IMR-90 (cell line): ENCODE data around the gene CDK2AP2. TPM values are rescaled to one million over a fixed set of nuclear protein-coding genes. Genes with fewer than 3 reads are reported as not detected.

Experiments
- ATAC-seq: fragments of 200-7000 bp; cut with Tn5 transposase; 2 replicates; pipeline ENCODE4 v1.9.1; 2020; ENCODE audit warnings: low read depth, mild to moderate bottlenecking, moderate library complexity
- BruUV-seq: library from RNA; stranded (reverse); fragments of 400-500 nt; replicated peaks from 2 replicates; lab custom pipeline; 2021; lab: Mats Ljungman, UMichigan
- CTCF ChIA-PET: fragments of 300-600 bp; formaldehyde crosslinking; extraction: SDS; loops from one replicate; lab custom pipeline; 2021; ENCODE audit warnings: antibody characterized with exemption; lab: Yijun Ruan, JAX
- POLR2A ChIA-PET: fragments of 300-600 bp; sonication (Branson Sonifier 250); formaldehyde crosslinking; loops from one replicate; lab custom pipeline; 2022; ENCODE audit warnings: antibody characterized with exemption; ENCODE audit not compliant: unreplicated experiment; lab: Charles Lee
- DNase-seq: peaks from one replicate; pipeline ENCODE4 v3.0.0; 2013
- H2AFZ ChIP-seq: replicated peaks from 2 replicates; pipeline ENCODE3; 2013; ENCODE audit warnings: low read length, mild to moderate bottlenecking; ENCODE audit not compliant: poor library complexity
- H2AK5ac ChIP-seq: 2 replicates; pipeline ENCODE4 v1.6.1; 2013; ENCODE audit warnings: low read depth, low read length, inconsistent platforms
- H2AK9ac ChIP-seq: replicated peaks from 2 replicates; pipeline ENCODE3; 2013; ENCODE audit warnings: mild to moderate bottlenecking, low read depth, low read length, moderate library complexity; ENCODE audit not compliant: poor library complexity
- H2BK120ac ChIP-seq: 2 replicates; pipeline ENCODE4 v1.6.1; 2013; ENCODE audit warnings: low read depth, low read length, inconsistent platforms
- H2BK15ac ChIP-seq: 3 replicates; pipeline ENCODE4 v1.6.1; 2013; ENCODE audit warnings: low read depth, low read length, inconsistent platforms
- H2BK20ac ChIP-seq: 2 replicates; pipeline ENCODE4 v1.6.1; 2013; ENCODE audit warnings: low read depth, mild to moderate bottlenecking, inconsistent platforms, low read length, moderate library complexity
- H2BK5ac ChIP-seq: 2 replicates; pipeline ENCODE4 v1.6.1; 2013; ENCODE audit warnings: mild to moderate bottlenecking, low read depth, low read length, inconsistent platforms; ENCODE audit not compliant: poor library complexity, severe bottlenecking
- H3K14ac ChIP-seq: replicated peaks from 2 replicates; pipeline ENCODE4 v1.6.1; 2013; ENCODE audit warnings: low read depth, low read length, inconsistent platforms
- H3K18ac ChIP-seq: 2 replicates; pipeline ENCODE4 v1.6.1; 2013; ENCODE audit warnings: low read depth, low read length, control low read depth
- H3K23ac ChIP-seq: 2 replicates; pipeline ENCODE4 v1.6.1; 2013; ENCODE audit warnings: low read depth, low read length, inconsistent platforms
- H3K27ac ChIP-seq: 2 replicates; pipeline ENCODE4 v1.5.1; 2013; ENCODE audit warnings: mild to moderate bottlenecking, control low read depth, low read length; ENCODE audit not compliant: insufficient read depth
- H3K27me3 ChIP-seq: 2 replicates; pipeline ENCODE4 v1.6.1; 2013; ENCODE audit warnings: low read length; ENCODE audit not compliant: control insufficient read depth, insufficient read depth
- H3K36me3 ChIP-seq: 2 replicates; pipeline ENCODE4 v1.6.1; 2013; ENCODE audit warnings: low read length, mixed read lengths; ENCODE audit not compliant: control insufficient read depth, insufficient read depth
- H3K4ac ChIP-seq: 2 replicates; pipeline ENCODE4 v1.6.1; 2013; ENCODE audit warnings: low read depth, low read length, inconsistent platforms
- H3K4me1 ChIP-seq: 2 replicates; pipeline ENCODE4 v1.6.1; 2013; ENCODE audit warnings: low read length, mixed read lengths; ENCODE audit not compliant: control insufficient read depth, insufficient read depth
- H3K4me2 ChIP-seq: 2 replicates; pipeline ENCODE4 v1.6.1; 2013; ENCODE audit warnings: low read depth, mild to moderate bottlenecking, control low read depth, low read length, moderate library complexity
- H3K4me3 ChIP-seq: 2 replicates; pipeline ENCODE4 v1.5.1; 2013; ENCODE audit warnings: low read depth, mild to moderate bottlenecking, control low read depth, low read length, moderate library complexity; ENCODE audit not compliant: insufficient read depth
- H3K56ac ChIP-seq: 2 replicates; pipeline ENCODE4 v1.6.1; 2013; ENCODE audit warnings: low read length, inconsistent platforms; ENCODE audit not compliant: insufficient read depth; ENCODE audit errors: extremely low read depth
- H3K79me1 ChIP-seq, 2 experiments: 2 replicates each; pipeline ENCODE4 v1.6.1; 2013; ENCODE audit warnings: low read length in 2 of 2, inconsistent platforms in 1 of 2, low read depth in 1 of 2
- H3K9ac ChIP-seq: 2 replicates; pipeline ENCODE4 v1.6.1; 2013; ENCODE audit warnings: low read depth, low read length, control low read depth
- H3K9me1 ChIP-seq: 2 replicates; pipeline ENCODE4 v1.6.1; 2013; ENCODE audit warnings: low read length, inconsistent platforms; ENCODE audit not compliant: insufficient read depth
- H3K9me3 ChIP-seq: 2 replicates; pipeline ENCODE4 v1.6.1; 2013; ENCODE audit warnings: low read length; ENCODE audit not compliant: control insufficient read depth, insufficient read depth
- H4K20me1 ChIP-seq: 2 replicates; pipeline ENCODE4 v1.6.1; 2013; ENCODE audit warnings: low read length, inconsistent platforms; ENCODE audit not compliant: insufficient read depth
- H4K5ac ChIP-seq: 2 replicates; pipeline ENCODE4 v1.6.1; 2013; ENCODE audit warnings: mild to moderate bottlenecking, low read depth, low read length, control low read depth
- H4K8ac ChIP-seq, 2 experiments: 2 replicates each; pipeline ENCODE4 v1.6.1; 2013; ENCODE audit warnings: low read depth in 2 of 2, low read length in 2 of 2, control low read depth in 1 of 2, inconsistent platforms in 1 of 2
- H4K91ac ChIP-seq: 2 replicates; pipeline ENCODE4 v1.6.1; 2013; ENCODE audit warnings: low read depth, low read length, inconsistent platforms; ENCODE audit not compliant: insufficient read depth
- BHLHE40 ChIP-seq: fragments of 150-350 bp; IDR thresholded peaks from 2 replicates; pipeline ENCODE4 v1.6.1; 2016; ENCODE audit warnings: mild to moderate bottlenecking, low read depth, low read length
- CEBPB ChIP-seq: IDR thresholded peaks from 2 replicates; pipeline ENCODE4 v1.6.1; 2012; ENCODE audit warnings: low read depth, low read length, improper control_type of control experiment
- CHD1 ChIP-seq: IDR thresholded peaks from 2 replicates; pipeline ENCODE4 v1.6.1; 2012; ENCODE audit warnings: low read depth, low read length, improper control_type of control experiment
- ELK1 ChIP-seq: fragments of 150-350 bp; IDR thresholded peaks from 2 replicates; pipeline ENCODE4 v1.6.1; 2016; ENCODE audit warnings: low read depth, mild to moderate bottlenecking, low read length, moderate library complexity, borderline replicate concordance
- FOS ChIP-seq: fragments of 150-350 bp; IDR thresholded peaks from 2 replicates; pipeline ENCODE4 v1.6.1; 2016; ENCODE audit warnings: low read depth, low read length
- MAFK ChIP-seq: IDR thresholded peaks from 2 replicates; pipeline ENCODE4 v1.6.1; 2012; ENCODE audit warnings: low read depth, low read length, improper control_type of control experiment
- MAZ ChIP-seq: IDR thresholded peaks from 2 replicates; pipeline ENCODE4 v1.6.1; 2012; ENCODE audit warnings: low read depth, mild to moderate bottlenecking, low read length, improper control_type of control experiment, moderate library complexity, borderline replicate concordance
- MXI1 ChIP-seq: IDR thresholded peaks from 2 replicates; pipeline ENCODE4 v1.6.1; 2012; ENCODE audit warnings: low read depth, mild to moderate bottlenecking, low read length, moderate library complexity, borderline replicate concordance
- NFE2L2 ChIP-seq: fragments of 150-350 bp; IDR thresholded peaks from 2 replicates; pipeline ENCODE4 v1.6.1; 2016; ENCODE audit warnings: low read depth, mild to moderate bottlenecking, low read length
- POLR2A ChIP-seq: IDR thresholded peaks from 2 replicates; pipeline ENCODE4 v1.6.1; 2012; ENCODE audit warnings: mild to moderate bottlenecking, low read depth, low read length
- RAD21 ChIP-seq: IDR thresholded peaks from 2 replicates; pipeline ENCODE4 v1.6.1; 2012; ENCODE audit warnings: low read length, improper control_type of control experiment
- RCOR1 ChIP-seq: IDR thresholded peaks from 2 replicates; pipeline ENCODE4 v1.6.1; 2012; ENCODE audit warnings: mild to moderate bottlenecking, low read length, improper control_type of control experiment; ENCODE audit not compliant: insufficient replicate concordance
- RFX5 ChIP-seq: IDR thresholded peaks from 2 replicates; pipeline ENCODE4 v1.8.0; 2012; ENCODE audit warnings: low read depth, mild to moderate bottlenecking, low read length, moderate library complexity
- SMC3 ChIP-seq: fragments of 150-350 bp; IDR thresholded peaks from 2 replicates; pipeline ENCODE4 v1.6.1; 2016; ENCODE audit warnings: low read depth, mild to moderate bottlenecking, antibody characterized with exemption, low read length, moderate library complexity
- USF2 ChIP-seq: fragments of 150-350 bp; IDR thresholded peaks from 2 replicates; pipeline ENCODE4 v1.6.1; 2017; ENCODE audit warnings: mild to moderate bottlenecking, antibody characterized with exemption, low read length, low read depth
- WGBS, 2 experiments: methylation state at CpG; one replicate each; pipeline versions ENCODE4 v1.1.5 to v1.1.7; 2013; ENCODE audit warnings: missing lambda C conversion rate in 2 of 2; ENCODE audit not compliant: insufficient read length in 1 of 2; ENCODE audit errors: extremely low coverage in 2 of 2; 5-methylcytosine and 5-hydroxymethylcytosine counted together
- dilution Hi-C: fragments of 300-500 bp; cut with HindIII; formaldehyde crosslinking; loops from one replicate; pipeline ENCODE4 v1.14.3; 2018; ENCODE audit warnings: low sequenced_read_pairs; ENCODE audit not compliant: unreplicated experiment
- in situ Hi-C: fragments of 300-500 bp; cut with MboI; formaldehyde crosslinking; loops from 3 replicates; pipeline ENCODE4 v1.14.3; 2019; ENCODE audit warnings: low sequenced_read_pairs, inconsistent platforms, mixed read lengths
- intact Hi-C: fragments of 100-400 bp; cut with micrococcal nuclease; formaldehyde crosslinking; loops from 2 replicates; pipeline ENCODE4 v1.10.0; 2022
- polyA plus RNA-seq, 3 experiments: library from polyadenylated mRNA; depleted of rRNA; stranded (reverse); fragments of >200 nt; gene quantifications; 2 replicates each; pipeline ENCODE4 v1.2.3, GENCODE V29; 2012; ENCODE audit warnings: low replicate concordance in 1 of 3
- total RNA-seq: library from RNA; depleted of rRNA; stranded (reverse); fragments of >200 nt; gene quantifications from 2 replicates; pipeline ENCODE4 v1.2.3, GENCODE V29; 2012
- TF ChIP-seq, protein P1 (sequence below): conservative IDR thresholded peaks from 2 replicates; pipeline ENCODE4 v1.5.1; 2012; ENCODE audit warnings: mild to moderate bottlenecking, low read depth, low read length, improper control_type of control experiment

Gene CDK2AP2
- total and polyA plus RNA-seq, 2 of the 4 experiments (the other 2 are of a cell fraction) = 8.1 to 44.7 TPM

GRCh38 chr11:67556244-67556643 is 48.3 kb upstream of the CDK2AP2 start:
- H3K18ac ChIP-seq = no peak overlapping the region
- no peak overlapping the region for H2BK5ac ChIP-seq
- no peak for DNase-seq

More at GRCh38 chr11:67556244-67556643, 48.3 kb upstream of the CDK2AP2 start:
- no peak overlapping the region for H2BK15ac ChIP-seq
- no peaks in the 10 kb centered on the region for H4K20me1 ChIP-seq
- ChIA-PET CTCF (no interaction called here), POLR2A (no interaction called here)
- no peak for ATAC-seq
- peaks cover 4% of the 10 kb centered on the region; the same call in 1 of the 2 replicates for H3K27me3 ChIP-seq
- H3K9me3 ChIP-seq = peaks cover 5% of the 10 kb centered on the region; the same call in 1 of the 2 replicates
- H2AK9ac ChIP-seq = no peak overlapping the region
- H3K9me1 ChIP-seq = no peaks in the 10 kb centered on the region
- H4K5ac ChIP-seq = no peak overlapping the region
- H3K79me1 ChIP-seq = no peaks in the 10 kb centered on the region
- BruUV-seq = no TSS peak
- no peak overlapping the region for H4K8ac ChIP-seq
- no peak overlapping the region for H3K27ac ChIP-seq
- no peak overlapping the region for H3K4me3 ChIP-seq
- no peaks in the 10 kb centered on the region for H3K36me3 ChIP-seq
- no peak overlapping the region for H4K91ac ChIP-seq
- H3K4me1 ChIP-seq = no peaks in the 10 kb centered on the region
- no peak overlapping the region for H3K23ac ChIP-seq
- no peak overlapping the region for H3K4ac ChIP-seq
- WGBS, 2 experiments = no CpG with 5 or more reads among the region's 3 CpGs
- no peak overlapping the region for H3K14ac ChIP-seq
- no peak overlapping the region for H3K4me2 ChIP-seq
- dilution Hi-C loops = no loop called here
- no peak for TF ChIP-seq RAD21
- no peak for TF ChIP-seq NFE2L2
- no peak for TF ChIP-seq MAZ
- no peak for TF ChIP-seq CEBPB
- no peak for TF ChIP-seq CHD1
- no peak for TF ChIP-seq RFX5
- TF ChIP-seq MAFK = no peak
- TF ChIP-seq SMC3 = no peak
- TF ChIP-seq, protein P1, sequence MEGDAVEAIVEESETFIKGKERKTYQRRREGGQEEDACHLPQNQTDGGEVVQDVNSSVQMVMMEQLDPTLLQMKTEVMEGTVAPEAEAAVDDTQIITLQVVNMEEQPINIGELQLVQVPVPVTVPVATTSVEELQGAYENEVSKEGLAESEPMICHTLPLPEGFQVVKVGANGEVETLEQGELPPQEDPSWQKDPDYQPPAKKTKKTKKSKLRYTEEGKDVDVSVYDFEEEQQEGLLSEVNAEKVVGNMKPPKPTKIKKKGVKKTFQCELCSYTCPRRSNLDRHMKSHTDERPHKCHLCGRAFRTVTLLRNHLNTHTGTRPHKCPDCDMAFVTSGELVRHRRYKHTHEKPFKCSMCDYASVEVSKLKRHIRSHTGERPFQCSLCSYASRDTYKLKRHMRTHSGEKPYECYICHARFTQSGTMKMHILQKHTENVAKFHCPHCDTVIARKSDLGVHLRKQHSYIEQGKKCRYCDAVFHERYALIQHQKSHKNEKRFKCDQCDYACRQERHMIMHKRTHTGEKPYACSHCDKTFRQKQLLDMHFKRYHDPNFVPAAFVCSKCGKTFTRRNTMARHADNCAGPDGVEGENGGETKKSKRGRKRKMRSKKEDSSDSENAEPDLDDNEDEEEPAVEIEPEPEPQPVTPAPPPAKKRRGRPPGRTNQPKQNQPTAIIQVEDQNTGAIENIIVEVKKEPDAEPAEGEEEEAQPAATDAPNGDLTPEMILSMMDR = no peak
- no peak for TF ChIP-seq RCOR1
- no peak for TF ChIP-seq FOS
- no peak for TF ChIP-seq ELK1
- TF ChIP-seq BHLHE40 = no peak
- TF ChIP-seq USF2 = no peak
- no peak for TF ChIP-seq POLR2A
- no peak for TF ChIP-seq MXI1
- H2BK20ac ChIP-seq = no peak overlapping the region
- no peak overlapping the region for H2BK120ac ChIP-seq
- in situ Hi-C loops = no loop called here
- no peak overlapping the region for H3K9ac ChIP-seq
- intact Hi-C loops = no loop called here
- H2AK5ac ChIP-seq = no peak overlapping the region
- H2AFZ ChIP-seq = no peak overlapping the region
- no peak overlapping the region for H3K56ac ChIP-seq
